GM18861 (cell line): ENCODE results near the gene LBP.
"Not testable (repeated sequence)": the region's sequence is repeated elsewhere in the genome, so short reads cannot be mapped to it uniquely, and the experiment has no call there.

Experiments
- ATAC-seq: cut with Tn5 transposase; IDR thresholded peaks from one replicate; pipeline ENCODE4 v1.9.1; 2021; ENCODE audit not compliant: unreplicated experiment

The LBP gene

GRCh38 chr20:38317422-38317821, 28.9 kb upstream of the LBP start:
- no peak for ATAC-seq

GRCh38 chr20:38320221-38320620, 26.1 kb upstream of the LBP start:
- ATAC-seq = no peak

GRCh38 chr20:38321959-38322598, 24.2 kb upstream of the LBP start:
- no peak for ATAC-seq

- no peak for ATAC-seq
Observed at GRCh38 chr20:38324159-38324558, 22.1 kb upstream of the LBP start.

GRCh38 chr20:38325167-38325566, 21.1 kb upstream of the LBP start:
- ATAC-seq = no peak

- no peak for ATAC-seq
Observed at GRCh38 chr20:38325905-38326304, 20.4 kb upstream of the LBP start.

- ATAC-seq = no peak
Observed at GRCh38 chr20:38326309-38326708, 20.0 kb upstream of the LBP start.

GRCh38 chr20:38330638-38331037, 15.6 kb upstream of the LBP start:
- ATAC-seq = no peak

GRCh38 chr20:38331245-38331644, 15.0 kb upstream of the LBP start:
- no peak for ATAC-seq

GRCh38 chr20:38331814-38332213, 14.5 kb upstream of the LBP start:
- ATAC-seq = no peak

- ATAC-seq = no peak
Observed at GRCh38 chr20:38334016-38334415, 12.3 kb upstream of the LBP start.

GRCh38 chr20:38336726-38337125, 9.6 kb upstream of the LBP start:
- ATAC-seq = no peak

- ATAC-seq = no peak
Observed at GRCh38 chr20:38337561-38338140, 8.6 kb upstream of the LBP start.

- no peak for ATAC-seq
Observed at GRCh38 chr20:38338849-38339520, 7.3 kb upstream of the LBP start.

- ATAC-seq = not testable (repeated sequence)
Observed at GRCh38 chr20:38339521-38339896, 6.8 kb upstream of the LBP start.

- no peak for ATAC-seq
Observed at GRCh38 chr20:38339997-38340396, 6.3 kb upstream of the LBP start.

- ATAC-seq = no peak
Observed at GRCh38 chr20:38340693-38341092, 5.6 kb upstream of the LBP start.

GRCh38 chr20:38342216-38342615, 4.1 kb upstream of the LBP start:
- ATAC-seq = no peak

- no peak for ATAC-seq
Observed at GRCh38 chr20:38342713-38343310, 3.5 kb upstream of the LBP start.

GRCh38 chr20:38343311-38344106, 2.8 kb upstream of the LBP start:
- ATAC-seq = no peak

GRCh38 chr20:38344107-38344701, 2.1 kb upstream of the LBP start:
- ATAC-seq = no peak
